Measurements from ENCODE around the gene TMEM89. TPM values are rescaled to one million over a fixed set of nuclear protein-coding genes. Genes with fewer than 3 reads are reported as not detected.

Gene TMEM89
- total RNA-seq, 1 experiment from 2014 or later, result not detected

GRCh38 chr3:48655606-48656005 is 34.0 kb upstream of the TMEM89 start:
- Histone ChIP-seq H3K4me1 (ENCODE audit: control insufficient read depth, insufficient read depth, low read length) (no peaks in the 10 kb centered on the region), H3K36me3 (ENCODE audit: control insufficient read depth, insufficient read depth, low read length) (no peaks in the 10 kb centered on the region), H3K9me3 (ENCODE audit: control insufficient read depth, insufficient read depth, low read depth, low read length) (no peaks in the 10 kb centered on the region), H3K27me3 (ENCODE audit: control insufficient read depth, insufficient read depth, low read length) (no peaks in the 10 kb centered on the region), H3K4me3 (ENCODE audit: low read depth in 2 of 2, low read length in 2 of 2) (no peak overlapping the region; a peak in 2 of 4 replicates), H3K27ac (ENCODE audit: low read length) (no peak overlapping the region)
- CTCF ChIA-PET, result no interaction called here
- no peak for ATAC-seq
- in situ Hi-C loops (cut with HindIII; ENCODE audit: low pct_unique_long_range_greater_than_20kb, low sequenced_read_pairs), result no loop called here
- POLR2A ChIA-PET, result no interaction called here
- intact Hi-C loops (cut with micrococcal nuclease; ENCODE audit: unreplicated experiment), result no loop called here
- TF ChIP-seq SIN3A (IDR thresholded peaks at IDR 0.05; ENCODE audit: borderline replicate concordance, insufficient read depth, low read depth, low read length) (no peak), CTCF (IDR thresholded peaks at IDR 0.05) (no peak), POLR2AphosphoS5 (IDR thresholded peaks at IDR 0.05; ENCODE audit: low read depth, low read length) (no peak), TCF7L2 (IDR thresholded peaks at IDR 0.05; ENCODE audit: low read depth, low read length) (no peak), REST (IDR thresholded peaks at IDR 0.05; ENCODE audit: insufficient read depth in 1 of 2, low read depth in 2 of 2, low read length in 1 of 2) (no peak)
- BruUV-seq (replicated peaks), result no TSS peak
- no peak for DNase-seq (ENCODE audit: low read depth, low spot score)

- ChIA-PET POLR2A (no interaction called here), CTCF (no interaction called here)
- BruUV-seq (replicated peaks), result no TSS peak
- Histone ChIP-seq H3K4me3 (ENCODE audit: low read depth in 2 of 2, low read length in 2 of 2) (no peak overlapping the region), H3K27me3 (ENCODE audit: control insufficient read depth, insufficient read depth, low read length) (no peaks in the 10 kb centered on the region), H3K4me1 (ENCODE audit: control insufficient read depth, insufficient read depth, low read length) (no peaks in the 10 kb centered on the region), H3K27ac (ENCODE audit: low read length) (no peak overlapping the region), H3K36me3 (ENCODE audit: control insufficient read depth, insufficient read depth, low read length) (no peaks in the 10 kb centered on the region), H3K9me3 (ENCODE audit: control insufficient read depth, insufficient read depth, low read depth, low read length) (no peaks in the 10 kb centered on the region)
- in situ Hi-C loops (cut with HindIII; ENCODE audit: low pct_unique_long_range_greater_than_20kb, low sequenced_read_pairs) (no loop called here), intact Hi-C loops (cut with micrococcal nuclease; ENCODE audit: unreplicated experiment) (no loop called here)
- ATAC-seq (no peak), DNase-seq (ENCODE audit: low read depth, low spot score) (no peak)
- no peak for TF ChIP-seq TCF7L2 (IDR thresholded peaks at IDR 0.05; ENCODE audit: low read depth, low read length)
- TF ChIP-seq CTCF (IDR thresholded peaks at IDR 0.05), result no peak
- TF ChIP-seq REST (IDR thresholded peaks at IDR 0.05; ENCODE audit: insufficient read depth in 1 of 2, low read depth in 2 of 2, low read length in 1 of 2), result no peak
These were observed 33.5 kb upstream of the TMEM89 start for GRCh38 chr3:48655063-48655462.

Measured in Panc1 (cell line).